Bronchial epithelial cell (primary cell): ENCODE measurements around the gene CBFA2T2. TPM values are rescaled to one million over a fixed set of nuclear protein-coding genes. Genes with fewer than 3 reads are reported as not detected.

Experiments used
- DNase-seq: peaks from one replicate; pipeline ENCODE4 v3.0.0-alpha.2; 2010; ENCODE audit warnings: low read depth
- FAIRE-seq: peaks from 2 replicates; lab custom pipeline; 2011; peaks lifted over from hg19 to GRCh38; lab: Jason Lieb, UNC
- H3K27me3 ChIP-seq: 2 replicates; pipeline ENCODE4 v1.5.1; 2011; ENCODE audit warnings: low read length; ENCODE audit not compliant: control insufficient read depth, insufficient read depth
- H3K36me3 ChIP-seq: 2 replicates; pipeline ENCODE4 v1.5.1; 2011; ENCODE audit warnings: low read length; ENCODE audit not compliant: control insufficient read depth, insufficient read depth
- H3K4me3 ChIP-seq: 2 replicates; pipeline ENCODE4 v1.5.1; 2011; ENCODE audit warnings: mild to moderate bottlenecking, low read depth, low read length, control low read depth
- total RNA-seq: library from RNA; depleted of rRNA; stranded (reverse); fragments of >200 nt; gene quantifications from 2 replicates; pipeline ENCODE4 v1.2.1, GENCODE V29; 2014
- TF ChIP-seq, protein P1 (sequence below): IDR thresholded peaks from 2 replicates; pipeline ENCODE4 v1.5.1; 2011; ENCODE audit warnings: mild to moderate bottlenecking, moderate library complexity, low read length, control low read depth, inconsistent platforms; ENCODE audit not compliant: insufficient read depth, severe bottlenecking

CBFA2T2 gene
- total RNA-seq, 1 donor from 2014 or later: 5.3 TPM

DNA sequence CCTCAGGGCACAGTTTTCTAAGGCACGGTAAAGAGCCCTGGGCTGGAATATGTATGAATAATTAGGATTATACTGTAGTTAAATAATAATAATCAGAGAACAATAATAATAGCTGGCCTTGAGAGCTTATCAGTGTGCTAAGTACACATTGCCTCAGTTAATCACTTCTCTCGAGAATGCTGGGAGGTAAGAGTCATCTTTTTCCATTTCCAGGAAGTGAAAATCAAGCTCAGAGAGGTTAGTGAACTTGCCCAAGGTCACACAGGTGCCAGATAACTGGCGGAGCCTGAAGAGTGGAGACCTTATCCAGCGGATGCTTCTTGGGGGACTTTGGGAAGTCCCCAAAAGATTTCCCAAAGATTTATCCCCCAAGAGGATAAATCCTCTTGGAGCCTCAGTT is 19.4 kb upstream of the CBFA2T2 start:
- Histone ChIP-seq H3K27me3 (no peaks in the 10 kb centered on the region), H3K4me3 (no peak overlapping the region), H3K36me3 (no peaks in the 10 kb centered on the region)
- FAIRE-seq (no peak), DNase-seq (no peak)
- TF ChIP-seq, protein P1, sequence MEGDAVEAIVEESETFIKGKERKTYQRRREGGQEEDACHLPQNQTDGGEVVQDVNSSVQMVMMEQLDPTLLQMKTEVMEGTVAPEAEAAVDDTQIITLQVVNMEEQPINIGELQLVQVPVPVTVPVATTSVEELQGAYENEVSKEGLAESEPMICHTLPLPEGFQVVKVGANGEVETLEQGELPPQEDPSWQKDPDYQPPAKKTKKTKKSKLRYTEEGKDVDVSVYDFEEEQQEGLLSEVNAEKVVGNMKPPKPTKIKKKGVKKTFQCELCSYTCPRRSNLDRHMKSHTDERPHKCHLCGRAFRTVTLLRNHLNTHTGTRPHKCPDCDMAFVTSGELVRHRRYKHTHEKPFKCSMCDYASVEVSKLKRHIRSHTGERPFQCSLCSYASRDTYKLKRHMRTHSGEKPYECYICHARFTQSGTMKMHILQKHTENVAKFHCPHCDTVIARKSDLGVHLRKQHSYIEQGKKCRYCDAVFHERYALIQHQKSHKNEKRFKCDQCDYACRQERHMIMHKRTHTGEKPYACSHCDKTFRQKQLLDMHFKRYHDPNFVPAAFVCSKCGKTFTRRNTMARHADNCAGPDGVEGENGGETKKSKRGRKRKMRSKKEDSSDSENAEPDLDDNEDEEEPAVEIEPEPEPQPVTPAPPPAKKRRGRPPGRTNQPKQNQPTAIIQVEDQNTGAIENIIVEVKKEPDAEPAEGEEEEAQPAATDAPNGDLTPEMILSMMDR: no peak

GRCh38 chr20:33470866-33471265 is 19.0 kb upstream of the CBFA2T2 start:
- no peak for FAIRE-seq

GRCh38 chr20:33472868-33473435 is 16.9 kb upstream of the CBFA2T2 start:
- Histone ChIP-seq H3K4me3 (no peak overlapping the region), H3K36me3 (no peaks in the 10 kb centered on the region), H3K27me3 (no peaks in the 10 kb centered on the region)
- no peak for FAIRE-seq
- TF ChIP-seq, protein P1: no peak
- DNase-seq: no peak

More at GRCh38 chr20:33470866-33471265, 19.0 kb upstream of the CBFA2T2 start:
- H3K36me3 ChIP-seq: no peaks in the 10 kb centered on the region
- TF ChIP-seq, protein P1: no peak
- no peak overlapping the region for H3K4me3 ChIP-seq
- H3K27me3 ChIP-seq: no peaks in the 10 kb centered on the region
- no peak for DNase-seq

GRCh38 chr20:33474097-33474873 is 15.6 kb upstream of the CBFA2T2 start:
- H3K36me3 ChIP-seq: no peaks in the 10 kb centered on the region
- TF ChIP-seq, protein P1: no peak
- FAIRE-seq: no peak
- no peak overlapping the region for H3K4me3 ChIP-seq
- no peaks in the 10 kb centered on the region for H3K27me3 ChIP-seq
- no peak for DNase-seq

- Histone ChIP-seq H3K4me3 (no peak overlapping the region), H3K36me3 (no peaks in the 10 kb centered on the region), H3K27me3 (no peaks in the 10 kb centered on the region)
- DNase-seq: no peak
- TF ChIP-seq, protein P1: no peak
- no peak for FAIRE-seq
Measured at GRCh38 chr20:33474963-33475362, 14.9 kb upstream of the CBFA2T2 start.
